ENCODE data around the gene ANO8.
A peak's percentile ranks its signal among the peaks of the same experiment; 100 is the strongest.

ANO8 gene

GRCh38 chr19:17347877-17348276, 13.2 kb upstream of the ANO8 start:
- DNase-seq (ENCODE audit: low read depth), result no peak

DNA sequence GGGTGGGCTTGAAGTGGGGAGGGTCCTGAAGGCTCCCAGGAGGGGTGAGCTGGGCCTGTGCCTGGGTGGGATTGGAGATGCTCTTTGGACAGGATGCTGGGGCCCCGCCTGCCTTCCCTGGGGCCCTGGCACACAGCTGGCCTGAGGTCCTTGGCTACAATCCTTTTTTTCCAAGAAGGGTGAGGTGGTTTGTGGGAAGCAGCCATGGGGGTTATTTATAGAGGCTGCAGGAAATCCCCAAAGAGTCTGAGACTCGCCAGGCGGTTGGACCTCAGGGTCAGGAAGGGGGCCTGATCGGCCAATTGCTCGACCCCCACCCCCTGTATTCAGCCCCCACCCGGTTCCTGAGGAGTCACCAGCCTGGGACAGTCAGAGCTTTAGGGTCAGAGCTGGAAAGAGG, 12.7 kb upstream of the ANO8 start:
- DNase-seq (ENCODE audit: low read depth), result no peak

DNA sequence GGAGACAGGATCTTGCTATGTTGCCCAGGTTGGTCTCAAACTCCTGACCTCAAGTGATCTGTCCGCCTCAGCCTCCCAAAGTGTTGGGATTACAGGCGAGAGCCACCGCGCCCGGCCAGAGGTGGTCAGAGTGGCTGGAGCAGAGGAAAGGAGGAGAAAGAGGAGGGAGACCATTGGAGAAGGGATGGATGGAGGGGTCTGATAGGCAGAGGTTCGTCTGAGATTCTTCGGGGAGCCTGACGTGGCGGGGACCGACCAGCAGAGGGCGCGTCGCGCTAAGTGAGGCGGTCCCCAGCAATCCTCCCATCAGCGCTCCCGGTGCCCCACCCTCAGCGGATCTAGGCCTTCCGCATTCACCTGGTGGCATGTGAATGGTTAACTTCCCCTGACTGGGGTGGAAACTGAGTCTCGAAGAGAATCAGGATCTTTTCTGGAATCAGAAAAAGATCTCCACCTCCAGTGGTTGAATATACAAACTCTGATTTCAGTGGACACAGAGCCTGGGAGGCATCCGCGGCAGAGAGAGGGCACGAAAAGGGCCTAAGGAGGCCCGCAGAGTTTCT, 11.5 kb upstream of the ANO8 start:
- DNase-seq (ENCODE audit: low read depth), result peak; percentile 57

GRCh38 chr19:17341845-17342244, 7.2 kb upstream of the ANO8 start:
- no peak for DNase-seq (ENCODE audit: low read depth)

DNA sequence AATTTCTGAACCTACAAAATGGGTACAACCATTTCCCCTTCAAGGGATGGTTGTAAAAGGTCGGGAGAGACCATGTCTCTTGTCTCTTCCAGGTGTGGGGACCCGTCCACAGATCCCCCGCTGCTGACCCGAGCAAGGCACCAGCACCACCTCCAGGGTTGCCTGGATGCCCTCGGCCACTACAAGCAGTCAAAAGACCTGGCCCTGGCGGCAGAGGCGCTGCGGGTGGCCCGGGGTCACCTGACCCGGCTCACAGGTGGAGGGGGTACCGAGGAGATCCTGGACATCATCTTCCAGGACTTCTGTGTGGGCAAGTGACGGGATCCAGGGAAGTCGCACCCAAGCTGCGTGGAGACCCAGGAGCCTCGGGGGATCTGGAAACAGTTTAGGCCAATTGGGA, 6.7 kb upstream of the ANO8 start:
- no peak for DNase-seq (ENCODE audit: low read depth)

DNA sequence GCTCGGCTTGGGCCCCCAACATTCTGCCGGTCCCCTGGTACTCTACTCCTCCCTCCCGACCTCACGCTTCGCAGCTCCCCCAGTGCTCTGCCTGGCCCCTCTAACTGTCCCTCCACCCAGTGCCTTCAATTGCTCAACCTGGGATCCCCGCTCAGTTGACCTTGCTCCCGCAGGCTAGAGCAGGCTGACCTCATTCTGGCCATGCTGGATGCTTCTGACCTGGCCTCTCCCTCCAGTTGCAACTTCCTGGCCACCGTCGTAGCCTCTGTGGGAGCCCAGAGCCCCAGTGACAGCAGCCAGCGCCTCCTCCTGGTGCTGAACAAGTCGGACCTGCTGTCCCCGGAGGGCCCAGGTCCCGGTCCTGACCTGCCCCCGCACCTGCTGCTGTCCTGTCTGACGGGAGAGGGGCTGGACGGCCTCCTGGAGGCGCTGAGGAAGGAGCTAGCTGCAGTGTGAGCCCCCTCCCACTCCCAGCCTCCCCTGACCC, 6.3 kb upstream of the ANO8 start:
- DNase-seq (ENCODE audit: low read depth), result no peak

DNA sequence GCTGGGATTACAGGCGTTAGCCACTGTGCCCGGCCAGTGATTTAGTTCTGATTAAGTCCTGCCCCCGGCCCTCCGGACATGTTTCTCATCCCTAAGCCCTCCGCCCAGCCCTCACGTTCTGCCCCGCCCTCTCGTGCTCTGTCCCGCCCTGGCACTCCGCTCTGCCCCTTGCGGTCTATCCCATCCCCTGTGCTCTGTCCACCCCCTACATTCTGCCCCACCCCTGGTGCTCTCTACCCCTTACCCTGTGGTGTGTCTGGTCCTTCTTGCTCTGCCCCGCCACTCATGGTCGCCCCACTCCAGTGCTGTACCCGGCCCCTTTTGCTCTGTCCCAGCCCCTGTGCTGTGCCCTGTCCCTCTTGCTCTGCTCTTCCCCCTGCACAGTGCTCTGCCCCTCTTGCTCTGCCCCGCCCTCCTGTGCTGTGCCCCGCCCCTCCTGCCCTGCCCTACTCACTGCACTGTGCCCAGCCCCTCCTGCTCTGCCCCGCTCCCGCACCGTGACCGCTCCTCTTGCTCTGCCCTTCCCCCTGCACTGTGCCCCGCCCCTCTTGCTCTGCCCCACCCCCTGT, 5.7 kb upstream of the ANO8 start:
- DNase-seq (ENCODE audit: low read depth), result no peak

DNA sequence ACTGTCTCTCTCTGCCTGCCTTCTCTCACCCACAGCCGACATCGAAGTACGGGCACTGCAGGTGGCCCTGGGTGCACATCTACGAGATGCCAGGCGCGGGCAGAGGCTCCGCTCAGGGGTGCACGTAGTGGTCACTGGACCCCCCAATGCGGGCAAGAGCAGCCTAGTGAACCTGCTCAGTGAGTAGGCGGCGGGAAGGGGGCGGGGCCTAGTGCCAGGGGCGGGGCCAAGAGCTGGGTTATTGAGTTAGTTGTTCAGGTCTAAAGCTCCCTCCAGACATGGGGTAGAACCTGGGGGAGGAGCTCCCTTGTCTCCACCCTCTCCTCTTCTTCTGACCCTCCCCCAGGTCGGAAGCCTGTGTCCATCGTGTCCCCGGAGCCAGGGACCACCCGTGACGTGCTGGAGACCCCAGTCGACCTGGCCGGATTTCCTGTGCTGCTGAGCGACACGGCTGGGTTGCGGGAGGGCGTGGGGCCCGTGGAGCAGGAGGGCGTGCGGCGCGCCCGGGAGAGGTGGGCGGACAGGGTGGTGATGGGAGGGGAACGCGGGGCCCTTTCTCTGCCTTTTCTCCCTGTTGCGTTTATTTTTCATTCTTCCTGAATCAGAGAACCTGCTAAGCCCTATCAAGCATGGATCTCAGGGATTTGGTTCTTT, 4.6 kb upstream of the ANO8 start:
- DNase-seq (ENCODE audit: low read depth), result no peak

- no peak for DNase-seq (ENCODE audit: low read depth)
Observed at GRCh38 chr19:17338433-17339078, 3.9 kb upstream of the ANO8 start.

- DNase-seq (ENCODE audit: low read depth), result no peak
Observed at GRCh38 chr19:17337675-17338432, 3.2 kb upstream of the ANO8 start.

- peak; percentile 93 for DNase-seq (ENCODE audit: low read depth)
Observed at GRCh38 chr19:17336872-17337674, 2.4 kb upstream of the ANO8 start, which contains the start of gene GTPBP3. TSS of gene GTPBP3 (plus strand) at chr19:17337553. CDS start at chr19:17337612, 59 bp downstream.

- DNase-seq (ENCODE audit: low read depth), result no peak
Observed at GRCh38 chr19:17335575-17335974, 920 bp upstream of the ANO8 start.

DNA sequence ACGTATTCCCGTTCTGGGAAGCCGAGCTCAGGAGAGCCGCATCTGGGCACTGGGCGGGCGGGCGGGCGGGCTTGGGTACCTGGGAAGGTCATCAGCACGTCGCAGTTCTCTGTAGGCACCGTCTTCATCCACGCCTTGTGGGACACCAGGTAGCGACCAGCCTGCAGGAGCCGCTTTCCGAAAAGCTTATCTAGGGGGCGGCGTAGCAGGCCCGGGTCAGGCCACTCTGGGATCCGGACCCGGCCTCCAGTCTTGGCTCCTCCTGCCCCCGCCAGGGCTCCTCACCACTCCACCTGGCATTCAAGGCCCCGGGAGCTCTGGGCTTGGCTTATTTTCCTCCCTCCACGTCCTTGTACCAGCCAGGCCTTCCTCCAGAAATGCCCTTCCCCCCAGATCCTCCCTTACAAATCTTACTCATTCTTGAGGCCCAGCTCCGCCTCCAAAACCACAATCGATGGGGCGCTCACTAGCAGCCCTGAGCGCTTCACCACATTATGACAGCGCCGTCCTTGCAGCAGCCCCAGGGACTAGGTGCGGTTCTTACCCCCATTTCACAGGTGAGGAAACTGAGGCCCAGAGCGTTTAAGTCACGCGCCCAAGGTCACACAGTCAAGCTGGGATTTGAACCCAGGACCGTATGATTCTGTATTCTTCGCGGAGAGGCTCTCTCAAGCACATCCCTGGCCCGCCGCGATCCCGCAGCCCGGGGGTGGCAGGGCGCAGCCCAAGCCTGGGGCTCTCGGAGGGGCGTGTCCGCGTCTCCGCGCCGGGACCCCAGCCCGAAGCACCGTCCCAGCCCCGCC, 843 bp downstream of the ANO8 start:
- peak; percentile 57 for DNase-seq (ENCODE audit: low read depth)

DNA sequence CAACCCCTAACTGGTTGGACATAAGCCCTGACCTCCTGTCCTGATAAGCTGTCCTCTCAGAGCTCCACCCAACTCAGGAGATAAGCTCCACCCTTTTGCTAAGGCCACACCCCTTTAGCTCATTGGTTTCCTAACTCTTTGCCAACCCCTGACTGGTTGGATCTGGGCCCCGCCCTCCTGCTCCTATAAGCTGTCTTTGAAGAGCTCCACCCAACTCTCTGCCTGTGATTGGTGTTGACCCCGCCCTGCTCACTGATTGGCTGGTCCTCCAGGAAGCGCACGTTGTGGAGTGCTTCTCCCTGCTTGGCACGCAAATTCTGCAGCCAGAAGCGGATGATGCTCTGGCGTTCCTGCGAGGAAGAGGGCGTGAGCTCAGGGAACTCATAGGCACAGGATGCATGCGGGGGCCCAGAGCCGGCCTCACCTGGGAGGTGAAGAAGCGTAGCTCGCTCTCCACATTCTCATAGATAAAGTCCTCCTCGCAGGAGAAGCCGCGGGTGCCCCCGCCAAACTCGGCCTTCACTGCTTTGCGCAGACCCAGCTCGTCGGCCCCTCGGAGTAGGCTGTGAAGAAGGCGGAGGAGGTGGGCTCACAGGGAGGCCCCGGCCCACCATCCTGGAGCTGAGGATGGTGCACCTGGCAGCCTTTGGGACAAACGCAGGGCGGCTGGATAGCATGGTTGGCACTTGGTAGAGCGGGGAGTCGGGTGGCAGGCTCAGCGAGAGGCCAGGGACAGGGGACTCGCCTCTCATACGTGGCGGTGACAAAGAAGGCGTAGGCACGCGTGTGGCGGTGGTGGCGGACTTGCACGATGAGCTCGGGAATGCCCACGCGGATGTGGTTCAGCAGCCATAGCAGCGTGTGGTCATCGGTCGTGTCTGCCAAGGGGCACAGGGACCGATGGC, 1.7 kb downstream of the ANO8 start:
- DNase-seq (ENCODE audit: low read depth), result no peak

- no peak for DNase-seq (ENCODE audit: low read depth)
Observed at GRCh38 chr19:17332360-17332676, 2.3 kb downstream of the ANO8 start.

GRCh38 chr19:17331045-17331558, 3.6 kb downstream of the ANO8 start:
- no peak for DNase-seq (ENCODE audit: low read depth)

- DNase-seq (ENCODE audit: low read depth), result no peak
Observed at GRCh38 chr19:17330262-17331044, 4.2 kb downstream of the ANO8 start.
